Measurements from ENCODE around the gene CCL28.

CCL28 gene

GRCh38 chr5:43420241-43420640, 8.1 kb upstream of the CCL28 start:
- DNase-seq (ENCODE audit: low read depth) = no peak
- TF ChIP-seq CTCF (IDR thresholded peaks at IDR 0.05; ENCODE audit: control insufficient read depth, extremely low read depth, insufficient read depth) = no peak
- H3K4me3 ChIP-seq (ENCODE audit: low read depth, low read length) = no peak overlapping the region

- no peak overlapping the region for H3K4me3 ChIP-seq (ENCODE audit: low read depth, low read length)
- no peak for TF ChIP-seq CTCF (IDR thresholded peaks at IDR 0.05; ENCODE audit: control insufficient read depth, extremely low read depth, insufficient read depth)
- no peak for DNase-seq (ENCODE audit: low read depth)
These were observed 6.4 kb upstream of the CCL28 start for GRCh38 chr5:43418561-43418960.

- DNase-seq (ENCODE audit: low read depth) = no peak
- TF ChIP-seq CTCF (IDR thresholded peaks at IDR 0.05; ENCODE audit: control insufficient read depth, extremely low read depth, insufficient read depth) = no peak
- no peak overlapping the region for H3K4me3 ChIP-seq (ENCODE audit: low read depth, low read length)
These were observed 4.7 kb upstream of the CCL28 start for GRCh38 chr5:43416803-43417394.

DNA sequence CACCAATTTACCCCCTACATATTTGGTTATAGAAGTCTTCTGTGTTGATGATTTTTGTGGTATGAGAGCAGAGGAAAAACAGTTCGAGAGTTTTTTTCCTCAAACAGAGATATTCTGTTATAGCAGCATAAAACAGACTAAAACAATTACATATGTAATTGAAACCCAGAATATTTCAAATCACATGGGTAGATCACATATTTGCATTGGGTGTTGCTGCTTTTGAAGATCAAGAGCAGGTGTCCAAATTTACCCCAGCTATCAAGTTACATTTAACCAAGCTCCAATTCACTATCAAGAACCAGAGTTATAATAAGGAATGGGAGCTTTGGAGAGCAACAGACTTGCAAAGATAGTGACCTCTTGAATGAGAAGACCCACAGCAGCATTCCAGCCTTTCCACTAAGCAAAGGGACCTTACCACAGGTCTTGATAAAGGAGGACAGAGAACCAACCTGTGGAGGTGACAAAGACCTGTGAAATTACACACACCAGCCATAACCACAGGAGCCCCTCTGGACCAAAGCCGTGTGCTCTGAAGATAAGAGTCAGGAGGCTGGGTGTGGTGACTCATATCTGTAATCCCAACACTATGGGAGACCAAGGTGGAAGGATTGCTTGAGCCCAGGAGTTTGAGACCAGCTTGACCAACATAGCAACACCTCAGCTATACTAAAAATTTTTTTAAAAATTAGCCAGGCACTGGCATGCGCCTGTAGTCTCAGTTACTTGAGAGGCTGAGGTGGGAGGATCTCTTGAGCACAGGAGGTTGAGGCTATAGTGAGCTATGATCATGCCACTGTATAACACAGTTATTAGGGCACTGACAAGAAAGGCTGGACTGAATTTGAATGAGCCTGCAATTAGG, 4.0 kb upstream of the CCL28 start:
- DNase-seq (ENCODE audit: low read depth) = no peak
- H3K4me3 ChIP-seq (ENCODE audit: low read depth, low read length) = no peak overlapping the region
- no peak for TF ChIP-seq CTCF (IDR thresholded peaks at IDR 0.05; ENCODE audit: control insufficient read depth, extremely low read depth, insufficient read depth)

DNA sequence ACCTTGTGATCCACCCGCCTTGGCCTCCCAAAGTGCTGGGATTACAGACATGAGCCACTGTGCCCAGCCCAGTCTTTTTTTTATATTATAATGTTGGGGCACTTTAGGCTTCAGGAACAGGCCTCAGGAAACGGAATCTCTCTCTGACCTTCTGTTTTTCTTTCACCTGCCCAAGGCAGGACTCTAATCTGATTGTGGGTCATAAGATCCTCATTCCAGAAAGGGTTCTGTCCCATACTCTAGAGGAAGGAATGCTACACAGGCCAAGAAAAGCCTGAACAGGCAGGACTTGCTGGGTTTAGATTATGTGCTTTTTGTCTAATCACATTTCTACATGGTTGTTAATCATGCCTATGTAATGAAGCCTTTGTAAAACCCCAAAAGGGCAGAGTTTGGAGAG, 1.8 kb upstream of the CCL28 start:
- no peak overlapping the region for H3K4me3 ChIP-seq (ENCODE audit: low read depth, low read length)
- DNase-seq (ENCODE audit: low read depth) = no peak
- TF ChIP-seq CTCF (IDR thresholded peaks at IDR 0.05; ENCODE audit: control insufficient read depth, extremely low read depth, insufficient read depth) = no peak

GRCh38 chr5:43412644-43413043, 453 bp upstream of the CCL28 start:
- H3K4me3 ChIP-seq (ENCODE audit: low read depth, low read length) = no peak overlapping the region
- TF ChIP-seq CTCF (IDR thresholded peaks at IDR 0.05; ENCODE audit: control insufficient read depth, extremely low read depth, insufficient read depth) = no peak
- no peak for DNase-seq (ENCODE audit: low read depth)

All from LNCaP clone FGC (cell line).